Loucy (cell line): ENCODE measurements around the gene GALNT1.
A peak's percentile ranks its signal among the peaks of the same experiment; 100 is the strongest.

Source experiments
- H2AFZ ChIP-seq: fragments of 200-600 bp; sonication (generic); 2 replicates; pipeline ENCODE4 v1.6.0; 2016; ENCODE audit warnings: antibody characterized with exemption, mild to moderate bottlenecking, low read length, moderate library complexity
- H3F3A ChIP-seq: fragments of 200-600 bp; 2 replicates; pipeline ENCODE4 v1.6.0; 2016; ENCODE audit warnings: antibody characterized with exemption, low read depth, mild to moderate bottlenecking
- H3K27me3 ChIP-seq: fragments of 200-600 bp; sonication (generic); 2 replicates; pipeline ENCODE4 v1.6.1; 2014; ENCODE audit warnings: low read length, mild to moderate bottlenecking; ENCODE audit not compliant: insufficient read depth, poor library complexity, severe bottlenecking
- H3K36me3 ChIP-seq: fragments of 200-600 bp; sonication (generic); 2 replicates; pipeline ENCODE4 v1.6.1; 2016; ENCODE audit warnings: low read length; ENCODE audit not compliant: insufficient read depth
- H3K4me1 ChIP-seq: fragments of 200-600 bp; sonication (generic); 2 replicates; pipeline ENCODE4 v1.5.1; 2014; ENCODE audit warnings: low read length, mild to moderate bottlenecking; ENCODE audit not compliant: insufficient read depth, poor library complexity, severe bottlenecking
- H3K4me2 ChIP-seq: fragments of 200-600 bp; sonication (generic); 2 replicates; pipeline ENCODE4 v1.6.0; 2014; ENCODE audit warnings: antibody characterized with exemption, low read length, low read depth, mild to moderate bottlenecking; ENCODE audit not compliant: poor library complexity, severe bottlenecking
- H3K4me3 ChIP-seq: fragments of 200-600 bp; sonication (generic); 2 replicates; pipeline ENCODE4 v1.5.1; 2014; ENCODE audit warnings: low read length, mild to moderate bottlenecking, mixed read lengths; ENCODE audit not compliant: poor library complexity, severe bottlenecking
- H3K79me2 ChIP-seq: fragments of 200-600 bp; sonication (generic); 2 replicates; pipeline ENCODE4 v1.6.1; 2014; ENCODE audit warnings: low read length; ENCODE audit not compliant: insufficient read depth
- H3K9ac ChIP-seq: fragments of 200-600 bp; sonication (generic); 2 replicates; pipeline ENCODE4 v1.6.0; 2014; ENCODE audit warnings: mild to moderate bottlenecking, low read depth, low read length, moderate library complexity; ENCODE audit not compliant: poor library complexity, severe bottlenecking
- H3K9me2 ChIP-seq: fragments of 200-600 bp; sonication (generic); replicated peaks from 2 replicates; pipeline ENCODE4 v1.6.1; 2016; ENCODE audit warnings: low read depth, low read length, mixed read lengths
- H3K9me3 ChIP-seq: fragments of 200-600 bp; sonication (generic); 2 replicates; pipeline ENCODE4 v1.6.1; 2014; ENCODE audit warnings: mild to moderate bottlenecking, antibody characterized with exemption, low read length, low read depth; ENCODE audit not compliant: insufficient read depth
- H4K20me1 ChIP-seq: fragments of 200-600 bp; sonication (generic); 2 replicates; pipeline ENCODE4 v1.6.0; 2014; ENCODE audit warnings: antibody characterized with exemption, low read length, mild to moderate bottlenecking; ENCODE audit not compliant: insufficient read depth, poor library complexity, severe bottlenecking
- EZH2phosphoT487 ChIP-seq: fragments of 200-600 bp; IDR thresholded peaks from 2 replicates; pipeline ENCODE4 v1.6.1; 2018; ENCODE audit warnings: antibody characterized with exemption, mild to moderate bottlenecking, moderate library complexity, borderline replicate concordance
- TF ChIP-seq, protein P1 (sequence below): fragments of 200-600 bp; sonication (generic); conservative IDR thresholded peaks from 2 replicates; pipeline ENCODE4 v1.5.1; 2014; ENCODE audit warnings: mild to moderate bottlenecking, antibody characterized with exemption, low read length

The GALNT1 gene

DNA sequence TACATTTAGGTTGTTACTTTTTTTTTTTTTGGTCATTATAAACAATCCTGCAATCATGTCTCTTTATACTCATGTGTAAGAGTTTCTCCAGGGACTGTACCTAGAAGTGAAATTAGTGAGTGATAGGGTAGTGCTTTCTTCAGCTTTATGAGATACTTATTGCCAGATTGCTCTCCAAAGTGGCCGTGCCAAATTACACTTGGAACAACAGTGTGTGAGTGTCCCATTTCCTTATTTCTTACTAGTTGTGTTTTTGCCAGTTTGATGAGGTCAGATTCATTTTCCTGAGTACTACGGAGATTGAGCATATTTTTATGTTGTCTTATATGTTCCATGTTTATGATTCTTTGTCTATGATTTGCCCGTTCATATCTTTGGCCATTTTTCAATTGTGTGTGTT, 39.2 kb downstream of the GALNT1 start:
- H3K27me3 ChIP-seq: no peaks in the 10 kb centered on the region

DNA sequence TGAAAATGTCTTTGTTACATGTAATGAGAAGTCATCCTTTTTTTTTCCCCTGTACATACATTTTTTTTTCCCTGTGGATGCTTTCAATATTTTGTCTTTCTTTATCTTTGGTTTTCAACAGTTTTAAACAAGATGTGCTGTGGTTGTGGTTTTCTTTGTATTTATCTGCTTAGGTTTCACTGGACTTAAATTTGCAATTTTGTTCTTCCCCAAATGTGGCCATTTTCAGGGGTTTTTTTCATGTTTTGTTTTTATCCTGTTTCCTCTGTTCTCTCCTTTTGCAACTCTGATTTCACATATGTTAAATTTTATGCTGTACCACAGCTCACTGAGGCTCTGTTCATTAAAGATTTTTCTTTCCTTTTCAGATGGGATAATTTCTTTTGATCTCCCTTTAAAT, 41.7 kb downstream of the GALNT1 start:
- H3K9me2 ChIP-seq: no peaks in the 10 kb centered on the region
- peaks cover 76% of the 10 kb centered on the region for H3K79me2 ChIP-seq

More for the DNA sequence above, 39.2 kb downstream of the GALNT1 start:
- Histone ChIP-seq H3K79me2 (peaks cover 60% of the 10 kb centered on the region), H3K36me3 (no peaks in the 10 kb centered on the region), H2AFZ (no peak overlapping the region), H3K4me2 (no peak overlapping the region), H4K20me1 (peaks cover 11% of the 10 kb centered on the region), H3K9me2 (no peaks in the 10 kb centered on the region), H3K4me1 (peaks cover 63% of the 10 kb centered on the region), H3K9ac (no peak overlapping the region), H3F3A (peaks cover 11% of the 10 kb centered on the region; the same call in 1 of the 2 replicates), H3K4me3 (no peak overlapping the region), H3K9me3 (no peaks in the 10 kb centered on the region)
- TF ChIP-seq, protein P1, sequence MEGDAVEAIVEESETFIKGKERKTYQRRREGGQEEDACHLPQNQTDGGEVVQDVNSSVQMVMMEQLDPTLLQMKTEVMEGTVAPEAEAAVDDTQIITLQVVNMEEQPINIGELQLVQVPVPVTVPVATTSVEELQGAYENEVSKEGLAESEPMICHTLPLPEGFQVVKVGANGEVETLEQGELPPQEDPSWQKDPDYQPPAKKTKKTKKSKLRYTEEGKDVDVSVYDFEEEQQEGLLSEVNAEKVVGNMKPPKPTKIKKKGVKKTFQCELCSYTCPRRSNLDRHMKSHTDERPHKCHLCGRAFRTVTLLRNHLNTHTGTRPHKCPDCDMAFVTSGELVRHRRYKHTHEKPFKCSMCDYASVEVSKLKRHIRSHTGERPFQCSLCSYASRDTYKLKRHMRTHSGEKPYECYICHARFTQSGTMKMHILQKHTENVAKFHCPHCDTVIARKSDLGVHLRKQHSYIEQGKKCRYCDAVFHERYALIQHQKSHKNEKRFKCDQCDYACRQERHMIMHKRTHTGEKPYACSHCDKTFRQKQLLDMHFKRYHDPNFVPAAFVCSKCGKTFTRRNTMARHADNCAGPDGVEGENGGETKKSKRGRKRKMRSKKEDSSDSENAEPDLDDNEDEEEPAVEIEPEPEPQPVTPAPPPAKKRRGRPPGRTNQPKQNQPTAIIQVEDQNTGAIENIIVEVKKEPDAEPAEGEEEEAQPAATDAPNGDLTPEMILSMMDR: no peak
- no peak for TF ChIP-seq EZH2phosphoT487

DNA sequence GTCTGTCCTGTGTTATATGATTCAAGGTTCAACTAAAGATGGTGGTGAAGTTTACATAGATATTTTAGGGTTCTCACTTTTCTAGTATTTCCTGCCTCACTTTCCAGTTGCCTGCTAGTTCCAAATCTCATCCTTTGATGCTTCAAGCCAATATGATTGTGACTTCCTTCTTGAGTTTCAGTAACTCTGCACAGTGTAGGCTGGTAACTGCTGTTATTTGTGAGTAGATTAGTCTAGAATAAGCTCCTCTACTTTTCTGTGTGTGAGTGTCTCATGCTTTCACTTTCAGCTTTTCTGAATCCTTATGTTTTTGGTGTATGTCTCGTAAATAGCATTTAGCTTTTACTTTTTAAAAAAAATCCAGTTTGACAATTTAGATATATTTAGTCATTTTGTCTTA, 42.6 kb downstream of the GALNT1 start:
- no peak for TF ChIP-seq EZH2phosphoT487
- no peaks in the 10 kb centered on the region for H3K27me3 ChIP-seq
- peak overlapping the region; percentile 28 for H3K4me3 ChIP-seq
- H3K9me3 ChIP-seq: peaks cover 6% of the 10 kb centered on the region; the same call in 1 of the 2 replicates
- H4K20me1 ChIP-seq: peaks cover 11% of the 10 kb centered on the region
- H3K4me1 ChIP-seq: peaks cover 35% of the 10 kb centered on the region
- no peak overlapping the region for H3K9ac ChIP-seq
- H3K9me2 ChIP-seq: no peaks in the 10 kb centered on the region
- no peaks in the 10 kb centered on the region; the same call in 1 of the 2 replicates for H3K36me3 ChIP-seq
- peaks cover 67% of the 10 kb centered on the region for H3K79me2 ChIP-seq
- H3K4me2 ChIP-seq: peak overlapping the region; percentile 42
- no peaks in the 10 kb centered on the region for H3F3A ChIP-seq
- H2AFZ ChIP-seq: no peak overlapping the region

More for the DNA sequence above, 41.7 kb downstream of the GALNT1 start:
- no peak overlapping the region for H2AFZ ChIP-seq
- TF ChIP-seq EZH2phosphoT487: no peak
- TF ChIP-seq, protein P1: no peak
- H3K9ac ChIP-seq: no peak overlapping the region
- H3K4me3 ChIP-seq: peak overlapping the region; percentile 1
- H3K4me1 ChIP-seq: peaks cover 43% of the 10 kb centered on the region
- H4K20me1 ChIP-seq: peaks cover 11% of the 10 kb centered on the region
- peaks cover 6% of the 10 kb centered on the region; the same call in 1 of the 2 replicates for H3K9me3 ChIP-seq
- no peaks in the 10 kb centered on the region for H3K27me3 ChIP-seq
- H3K36me3 ChIP-seq: no peaks in the 10 kb centered on the region; the same call in 1 of the 2 replicates
- H3K4me2 ChIP-seq: peak overlapping the region; percentile 42
- no peaks in the 10 kb centered on the region for H3F3A ChIP-seq

DNA sequence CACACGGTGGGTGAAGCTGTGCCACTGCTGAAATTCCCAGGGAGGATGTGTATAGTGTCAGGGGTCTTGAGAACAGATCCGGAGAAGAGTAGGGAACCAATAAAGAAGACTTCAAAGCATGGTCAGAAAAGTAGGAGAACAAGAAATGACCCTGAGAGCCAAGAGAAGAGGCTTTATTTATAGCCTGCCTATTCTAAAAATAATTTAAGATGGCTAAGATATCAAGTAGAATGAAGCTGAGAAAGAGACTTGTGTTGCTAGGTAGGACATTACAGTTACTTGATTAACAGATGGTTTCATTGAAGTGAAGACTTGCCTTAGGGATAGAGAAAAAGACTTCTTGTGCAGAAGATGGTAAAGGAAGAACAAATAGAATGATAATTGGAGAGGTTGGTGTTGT, 43.7 kb downstream of the GALNT1 start:
- Histone ChIP-seq H3K9me2 (no peaks in the 10 kb centered on the region), H3K4me3 (no peak overlapping the region), H3K36me3 (no peaks in the 10 kb centered on the region; the same call in 1 of the 2 replicates), H3F3A (no peaks in the 10 kb centered on the region), H3K4me2 (no peak overlapping the region), H3K27me3 (no peaks in the 10 kb centered on the region), H3K4me1 (peaks cover 26% of the 10 kb centered on the region), H4K20me1 (peaks cover 8% of the 10 kb centered on the region), H3K9ac (no peak overlapping the region), H2AFZ (no peak overlapping the region), H3K9me3 (peaks cover 6% of the 10 kb centered on the region; the same call in 1 of the 2 replicates), H3K79me2 (peaks cover 58% of the 10 kb centered on the region)
- TF ChIP-seq EZH2phosphoT487: no peak
